Measurements from ENCODE around the gene DCUN1D5. TPM values are rescaled to one million over a fixed set of nuclear protein-coding genes. Genes with fewer than 3 reads are reported as not detected.
A peak's percentile ranks its signal among the peaks of the same experiment; 100 is the strongest.

DCUN1D5 gene
- total RNA-seq, 3 donors from 2014 or later = 9.4 to 18.9 (median 14.5) TPM

- TF ChIP-seq, protein P1, sequence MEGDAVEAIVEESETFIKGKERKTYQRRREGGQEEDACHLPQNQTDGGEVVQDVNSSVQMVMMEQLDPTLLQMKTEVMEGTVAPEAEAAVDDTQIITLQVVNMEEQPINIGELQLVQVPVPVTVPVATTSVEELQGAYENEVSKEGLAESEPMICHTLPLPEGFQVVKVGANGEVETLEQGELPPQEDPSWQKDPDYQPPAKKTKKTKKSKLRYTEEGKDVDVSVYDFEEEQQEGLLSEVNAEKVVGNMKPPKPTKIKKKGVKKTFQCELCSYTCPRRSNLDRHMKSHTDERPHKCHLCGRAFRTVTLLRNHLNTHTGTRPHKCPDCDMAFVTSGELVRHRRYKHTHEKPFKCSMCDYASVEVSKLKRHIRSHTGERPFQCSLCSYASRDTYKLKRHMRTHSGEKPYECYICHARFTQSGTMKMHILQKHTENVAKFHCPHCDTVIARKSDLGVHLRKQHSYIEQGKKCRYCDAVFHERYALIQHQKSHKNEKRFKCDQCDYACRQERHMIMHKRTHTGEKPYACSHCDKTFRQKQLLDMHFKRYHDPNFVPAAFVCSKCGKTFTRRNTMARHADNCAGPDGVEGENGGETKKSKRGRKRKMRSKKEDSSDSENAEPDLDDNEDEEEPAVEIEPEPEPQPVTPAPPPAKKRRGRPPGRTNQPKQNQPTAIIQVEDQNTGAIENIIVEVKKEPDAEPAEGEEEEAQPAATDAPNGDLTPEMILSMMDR (IDR thresholded peaks at IDR 0.05) = no peak
- intact Hi-C loops (cut with DNase I, micrococcal nuclease) = no loop called here
- no peaks in the 10 kb centered on the region for H3K36me3 ChIP-seq (ENCODE audit: low read depth)
- H3K9me3 ChIP-seq = no peaks in the 10 kb centered on the region
- no peaks in the 10 kb centered on the region for H3K4me1 ChIP-seq (ENCODE audit: low read depth)
- no peak for ATAC-seq
- H3K4me3 ChIP-seq = no peak overlapping the region
- no peak for DNase-seq
Observed at GRCh38 chr11:103110391-103110790, 18.4 kb upstream of the DCUN1D5 start.

GRCh38 chr11:103109818-103110388, 17.9 kb upstream of the DCUN1D5 start:
- intact Hi-C loops (cut with DNase I, micrococcal nuclease) = no loop called here
- ATAC-seq (no peak), DNase-seq (peak in 2 of 3 donors; percentile 6 to 27)

GRCh38 chr11:103108933-103109817, 17.2 kb upstream of the DCUN1D5 start, which contains the start of gene DYNC2H1:
Gene DYNC2H1 (plus strand): TSS chr11:103109426. CDS start chr11:103109575, 149 bp downstream.
- ATAC-seq (peak; percentile 100), DNase-seq (peak; percentile 88 to 91 (median 90))
- H3K4me3 ChIP-seq = peak within 1 kb of the TSS; percentile 23
- no peaks in the 10 kb centered on the region for H3K4me1 ChIP-seq (ENCODE audit: low read depth)
- H3K36me3 ChIP-seq (ENCODE audit: low read depth) = no peaks in the 10 kb centered on the region
- intact Hi-C loops (cut with DNase I, micrococcal nuclease) = no loop called here
- TF ChIP-seq, protein P1 (IDR thresholded peaks at IDR 0.05) = peak; percentile 34
- no peaks in the 10 kb centered on the region for H3K9me3 ChIP-seq

More at GRCh38 chr11:103109818-103110388, 17.9 kb upstream of the DCUN1D5 start:
- peak overlapping the region; percentile 23 for H3K4me3 ChIP-seq
- no peaks in the 10 kb centered on the region for H3K9me3 ChIP-seq
- no peaks in the 10 kb centered on the region for H3K36me3 ChIP-seq (ENCODE audit: low read depth)
- H3K4me1 ChIP-seq (ENCODE audit: low read depth) = no peaks in the 10 kb centered on the region
- TF ChIP-seq, protein P1 (IDR thresholded peaks at IDR 0.05) = no peak

GRCh38 chr11:103097279-103097678, 5.3 kb upstream of the DCUN1D5 start:
- H3K36me3 ChIP-seq (ENCODE audit: low read depth) = no peaks in the 10 kb centered on the region
- intact Hi-C loops (cut with DNase I, micrococcal nuclease) = no loop called here
- DNase-seq = no peak
- H3K4me1 ChIP-seq (ENCODE audit: low read depth) = no peaks in the 10 kb centered on the region
- TF ChIP-seq, protein P1 (IDR thresholded peaks at IDR 0.05) = no peak
- H3K9me3 ChIP-seq = no peaks in the 10 kb centered on the region
- ATAC-seq = no peak
- H3K4me3 ChIP-seq = no peak overlapping the region

GRCh38 chr11:103091064-103091800, 728 bp downstream of the DCUN1D5 start:
- Histone ChIP-seq H3K4me1 (ENCODE audit: low read depth) (peaks cover 14% of the 10 kb centered on the region), H3K4me3 (peak overlapping the region; percentile 81), H3K9me3 (no peaks in the 10 kb centered on the region), H3K36me3 (ENCODE audit: low read depth) (no peaks in the 10 kb centered on the region)
- intact Hi-C loops (cut with DNase I, micrococcal nuclease) = no loop called here
- ATAC-seq = peak; percentile 74
- peak; percentile 47 to 70 (median 63) for DNase-seq
- TF ChIP-seq, protein P1 (IDR thresholded peaks at IDR 0.05) = no peak

Measured in mucosa of descending colon (tissue), 3 donors.